Heart left ventricle (tissue), 16 donors: ENCODE results near the gene HDAC4. TPM values are rescaled to one million over a fixed set of nuclear protein-coding genes. Genes with fewer than 3 reads are reported as not detected.

ENCODE experiments used
- ATAC-seq, 4 donors: fragments of 200-7000 bp; cut with Tn5 transposase; one replicate each; pipeline ENCODE4 v1.9.1; 2020 to 2022; ENCODE audit warnings: moderate library complexity in 4 of 4, mild to moderate bottlenecking in 3 of 4, moderate number of reproducible peaks in 1 of 4
- DNase-seq, 5 donors: peaks; one replicate each; pipeline ENCODE4 v3.0.0-alpha.2; 2020
- H3K27ac ChIP-seq, 12 donors: fragments of 200-600 bp; sonication (generic) in 4 of 12; one replicate each; pipeline versions ENCODE4 v1.5.0 to v1.8.0; 2016 to 2022; ENCODE audit warnings: mild to moderate bottlenecking in 2 of 12
- H3K27me3 ChIP-seq, 9 donors: fragments of 200-600 bp; sonication (generic) in 2 of 9; one replicate each; pipeline versions ENCODE4 v1.5.1 to v1.8.0; 2016 to 2022; ENCODE audit warnings: mild to moderate bottlenecking in 3 of 9
- H3K36me3 ChIP-seq, 9 donors: fragments of 200-600 bp; sonication (generic) in 2 of 9; one replicate each; pipeline versions ENCODE4 v1.5.0 to v1.8.0; 2018 to 2022; ENCODE audit warnings: mild to moderate bottlenecking in 2 of 9
- H3K4me1 ChIP-seq, 12 donors: fragments of 200-600 bp; sonication (generic) in 4 of 12; one replicate each; pipeline versions ENCODE4 v1.5.0 to v1.8.0; 2016 to 2022; ENCODE audit warnings: mild to moderate bottlenecking in 3 of 12
- H3K4me3 ChIP-seq, 12 donors: fragments of 200-600 bp; sonication (generic) in 4 of 12; one replicate each; pipeline versions ENCODE4 v1.5.0 to v1.8.0; 2017 to 2022; ENCODE audit warnings: mild to moderate bottlenecking in 9 of 12, moderate library complexity in 4 of 12
- H3K9me3 ChIP-seq, 12 donors: fragments of 200-600 bp; sonication (generic) in 4 of 12; one replicate each; pipeline versions ENCODE4 v1.5.0 to v1.8.0; 2016 to 2022; ENCODE audit warnings: mild to moderate bottlenecking in 1 of 12
- POLR2A ChIP-seq, 2 donors: fragments of 450-650 bp; IDR thresholded peaks; one replicate each; pipeline ENCODE4 v1.6.1; 2017; ENCODE audit warnings: antibody characterized with exemption in 2 of 2, mild to moderate bottlenecking in 2 of 2, moderate library complexity in 2 of 2
- WGBS, 4 donors: extraction: QIAGEN DNeasy Blood & Tissue Kit in 2 of 4; methylation state at CpG; one replicate each; pipeline versions ENCODE4 v1.1.5 to v1.1.7; 2013 to 2018; 5-methylcytosine and 5-hydroxymethylcytosine counted together
- intact Hi-C, 10 donors: fragments of 100-400 bp; cut with DNase I; formaldehyde crosslinking; loops; one replicate each; pipeline versions ENCODE4 v1.11.1 to v1.14.2; 2022
- polyA plus RNA-seq, 2 donors: library from polyadenylated mRNA; stranded (reverse); fragments of 200-250 nt; gene quantifications; one replicate each; pipeline ENCODE4 v1.2.3, GENCODE V29; 2013
- total RNA-seq, 9 donors: library from RNA; depleted of rRNA in 2 of 9; stranded (reverse); fragments of >200 nt in 2 of 9; fragmentation: NEBNext Ultra II Directional in 3 of 9; extraction: Animal tissue kit (Norgen Biotek cat#: 25700) in 3 of 9; gene quantifications; one replicate each; pipeline versions ENCODE4 v1.1.0 to v1.2.4, GENCODE V29; 2016 to 2023
- TF ChIP-seq, protein P1 (sequence below), 12 donors: fragments of 200-600 bp; sonication (generic) in 4 of 12; IDR thresholded peaks; one replicate each; pipeline versions ENCODE4 v1.5.0 to v1.8.0; 2018 to 2022; ENCODE audit warnings: antibody characterized with exemption in 12 of 12, mild to moderate bottlenecking in 5 of 12
- donor health status: ischemic (EF 13 %, LVEDD 7.1; RV severe dilation, severe dysfunction).
- donor health status: healthy with polysubstance abuse.
- donor health status: DM: no; HTN: yes; CAD: no.
- donor health status: DM: no; HTN: no; CAD: no.
- donor health status: ischemic (EF 25% LVEDD 6.9; RV normal size, moderate dysfunction).
- donor health status: ischemic (EF 25% LVEDD 5.7; RV mildly dilated, moderate dysfunction).
- donor health status: healthy.
- donor health status: DM: yes; HTN: yes; CAD: no.
- donor health status: ischemic (EF 35%, LVEDD 5.7; RV mildly dilated, moderate dysfunction).
- donor health status: nonischemic (EF 11% LVEDD 7.7; RV severe dilation, severe dysfunction).
- donor health status: DM: yes; HTN: yes; CAD: no.
- donor health status: PGD.
- donor health status: ischemic (EF 29% LVEDD 5.4; RV normal size, mild dysfunction).
- donor health status: nonischemic (EF 23%, LVEDD 6.1; RV moderate dilation, normal function).

Gene HDAC4
- total and polyA plus RNA-seq, 11 donors = 13.9 to 37.6 (median 27.5) TPM

DNA sequence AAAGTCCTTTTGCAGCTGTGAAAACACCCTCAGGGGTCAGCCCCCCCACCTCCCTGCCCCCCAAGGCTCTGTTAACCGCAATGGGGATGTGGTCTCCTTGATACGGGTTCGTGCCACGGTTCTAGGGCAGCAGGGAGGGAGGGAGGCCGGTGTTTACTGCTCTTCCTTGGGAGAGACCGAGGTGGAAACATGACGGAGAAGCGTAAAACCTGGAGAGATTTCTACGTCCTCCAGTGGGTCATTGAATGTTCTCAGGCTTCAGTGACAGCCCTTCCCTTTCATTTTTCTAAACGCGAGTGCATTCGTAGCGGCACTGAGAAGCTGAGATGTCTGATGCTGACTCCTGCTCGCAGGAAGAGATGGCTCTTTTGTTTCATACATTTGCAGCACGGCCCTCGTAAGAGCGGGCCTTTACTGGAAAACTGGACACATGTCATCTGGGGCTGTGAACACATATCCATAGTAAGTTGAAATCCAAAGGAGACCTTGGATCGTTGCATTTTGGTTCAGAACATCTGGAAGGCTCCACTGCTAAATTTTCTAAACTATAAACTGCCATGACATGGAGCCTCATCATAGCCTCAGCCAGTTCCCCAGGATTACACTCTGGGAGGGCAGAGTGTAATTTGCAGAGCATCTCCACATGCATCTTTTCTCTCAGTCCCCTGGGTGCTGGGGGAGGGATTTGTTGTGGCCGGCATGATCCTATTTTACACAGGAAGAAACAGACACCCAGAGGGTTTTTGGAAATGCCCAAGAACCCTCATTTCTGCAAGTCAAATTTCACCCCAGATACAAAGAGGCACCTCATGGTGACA is 40.6 kb upstream of the HDAC4 start:
- H3K27ac ChIP-seq = no peak overlapping the region
- intact Hi-C loops = no loop called here
- no peak for DNase-seq

DNA sequence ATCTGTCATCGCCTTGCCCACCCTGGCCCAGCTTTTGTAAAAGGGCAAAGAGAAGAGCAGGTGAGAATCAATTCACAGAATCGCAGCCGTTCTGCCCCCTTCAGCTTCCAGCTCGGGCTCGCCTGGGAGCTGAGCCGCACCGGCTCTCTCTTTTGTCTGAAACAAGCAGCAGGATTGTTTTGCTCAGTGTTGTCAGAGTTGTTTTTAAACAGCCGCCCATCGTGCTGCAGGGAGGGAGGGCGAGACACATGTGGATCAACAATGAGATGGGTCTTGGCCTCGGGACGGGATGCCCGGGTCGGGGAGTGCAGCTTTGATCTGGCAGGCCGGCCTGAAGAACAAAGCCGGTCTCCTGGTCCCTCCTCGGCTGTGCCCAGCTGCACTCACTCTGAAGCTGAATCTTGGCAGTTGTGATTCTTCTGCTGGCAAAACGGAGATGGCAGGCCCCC is 39.7 kb upstream of the HDAC4 start:
- Histone ChIP-seq H3K9me3 (peaks cover 0 to 3% (median 0%) of the 10 kb centered on the region in 12 donors), H3K4me1 (peaks cover 0 to 51% (median 10%) of the 10 kb centered on the region in 12 donors), H3K4me3 (peak overlapping the region in 8 of 12 donors; percentile 5 to 33 (median 23)), H3K27me3 (peaks cover 0 to 42% (median 14%) of the 10 kb centered on the region in 9 donors), H3K27ac (no peak overlapping the region), H3K36me3 (no peaks in the 10 kb centered on the region)
- intact Hi-C loops = no loop called here
- ATAC-seq (peak in 1 of 4 donors; percentile 49), DNase-seq (no peak)
- TF ChIP-seq POLR2A (IDR thresholded peaks at IDR 0.05) = no peak
- TF ChIP-seq, protein P1, sequence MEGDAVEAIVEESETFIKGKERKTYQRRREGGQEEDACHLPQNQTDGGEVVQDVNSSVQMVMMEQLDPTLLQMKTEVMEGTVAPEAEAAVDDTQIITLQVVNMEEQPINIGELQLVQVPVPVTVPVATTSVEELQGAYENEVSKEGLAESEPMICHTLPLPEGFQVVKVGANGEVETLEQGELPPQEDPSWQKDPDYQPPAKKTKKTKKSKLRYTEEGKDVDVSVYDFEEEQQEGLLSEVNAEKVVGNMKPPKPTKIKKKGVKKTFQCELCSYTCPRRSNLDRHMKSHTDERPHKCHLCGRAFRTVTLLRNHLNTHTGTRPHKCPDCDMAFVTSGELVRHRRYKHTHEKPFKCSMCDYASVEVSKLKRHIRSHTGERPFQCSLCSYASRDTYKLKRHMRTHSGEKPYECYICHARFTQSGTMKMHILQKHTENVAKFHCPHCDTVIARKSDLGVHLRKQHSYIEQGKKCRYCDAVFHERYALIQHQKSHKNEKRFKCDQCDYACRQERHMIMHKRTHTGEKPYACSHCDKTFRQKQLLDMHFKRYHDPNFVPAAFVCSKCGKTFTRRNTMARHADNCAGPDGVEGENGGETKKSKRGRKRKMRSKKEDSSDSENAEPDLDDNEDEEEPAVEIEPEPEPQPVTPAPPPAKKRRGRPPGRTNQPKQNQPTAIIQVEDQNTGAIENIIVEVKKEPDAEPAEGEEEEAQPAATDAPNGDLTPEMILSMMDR (IDR thresholded peaks at IDR 0.05) = no peak
- 10 to 17% (median 11%) methylated on average over 15 to 18 of the region's 18 CpGs for WGBS, 4 donors

More for the DNA sequence above, 40.6 kb upstream of the HDAC4 start:
- ATAC-seq = peak in 1 of 4 donors; percentile 23
- Histone ChIP-seq H3K9me3 (peaks cover 0 to 3% (median 0%) of the 10 kb centered on the region in 12 donors), H3K27me3 (peaks cover 0 to 42% (median 14%) of the 10 kb centered on the region in 9 donors), H3K4me1 (peaks cover 0 to 49% (median 10%) of the 10 kb centered on the region in 12 donors), H3K36me3 (no peaks in the 10 kb centered on the region), H3K4me3 (peak overlapping the region in 6 of 12 donors; percentile 3 to 33 (median 25))
- 46 to 64% (median 52%) methylated on average over 19 of the region's 19 CpGs for WGBS, 4 donors
- no peak for TF ChIP-seq POLR2A (IDR thresholded peaks at IDR 0.05)
- TF ChIP-seq, protein P1 (IDR thresholded peaks at IDR 0.05) = no peak

GRCh38 chr2:239439754-239440315 is 39.0 kb upstream of the HDAC4 start:
- ATAC-seq = no peak
- Histone ChIP-seq H3K27ac (peak overlapping the region in 1 of 12 donors; percentile 65), H3K4me3 (no peak overlapping the region), H3K36me3 (no peaks in the 10 kb centered on the region), H3K4me1 (peaks cover 0 to 44% (median 8%) of the 10 kb centered on the region in 12 donors), H3K27me3 (peaks cover 0 to 42% (median 14%) of the 10 kb centered on the region in 9 donors), H3K9me3 (peaks cover 0 to 3% (median 0%) of the 10 kb centered on the region in 12 donors)
- WGBS, 4 donors = 71 to 81% (median 77%) methylated on average over 10 to 11 of the region's 11 CpGs
- no peak for DNase-seq
- intact Hi-C loops = no loop called here
- TF ChIP-seq, protein P1 (IDR thresholded peaks at IDR 0.05) = no peak
- TF ChIP-seq POLR2A (IDR thresholded peaks at IDR 0.05) = no peak
